Activated CD4-positive, alpha-beta T cell treated with anti-CD3 and anti-CD28 coated beads, Interleukin-2, Interleukin-4, amounts not matched to agents 100 ng/mL and 50 ng/mL, durations not matched to agents 16 hours and 8 hours (primary cell): ENCODE measurements around the gene DND1.
"Not testable (repeated sequence)": the region's sequence is repeated elsewhere in the genome, so short reads cannot be mapped to it uniquely, and the experiment has no call there.

ENCODE experiments used
- DNase-seq: peaks from one replicate; pipeline ENCODE4 v3.0.0-alpha.2; 2020; ENCODE audit warnings: low spot score

DND1 gene

DNA sequence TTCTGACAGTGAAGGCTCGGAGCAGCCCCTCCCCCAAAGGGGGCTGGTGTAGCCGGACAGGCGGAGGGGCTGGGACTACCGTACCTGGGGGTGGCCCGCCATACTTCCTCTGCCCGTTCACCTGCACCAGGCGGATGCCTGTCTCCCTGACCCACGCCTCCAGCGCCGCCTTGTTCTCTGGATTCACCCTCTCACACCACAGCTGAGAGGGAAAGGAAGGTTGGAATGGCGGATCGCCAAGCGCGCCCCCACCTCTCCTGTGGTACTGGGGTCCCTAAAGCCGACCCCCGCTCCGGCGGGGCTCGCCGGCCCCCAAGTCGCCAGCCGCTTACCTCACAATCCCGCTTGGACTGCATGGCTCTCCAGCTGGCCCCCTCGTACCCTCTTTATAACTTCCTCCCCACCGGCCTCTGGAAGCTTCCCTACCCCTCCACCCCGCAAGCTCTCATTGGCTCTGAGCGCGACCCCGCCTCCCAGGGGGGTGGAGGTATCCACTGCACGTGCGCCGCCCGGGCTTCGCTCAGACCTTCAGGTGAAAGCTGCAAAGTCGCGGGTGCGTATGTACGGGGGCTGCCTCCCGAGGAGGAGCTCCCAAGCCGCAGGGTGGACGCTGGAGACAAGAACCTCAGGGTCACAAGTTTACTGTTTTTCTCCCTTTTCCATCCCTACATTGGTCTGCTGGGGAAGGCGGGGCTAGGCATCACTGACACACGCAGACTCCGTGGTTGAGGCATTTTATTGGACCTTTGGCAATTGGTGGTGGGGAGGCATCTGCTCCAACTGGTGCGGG is at the start of gene DND1:
Gene DND1, minus strand, starts transcription at position 390 of the 790 bp plus-strand sequence. Its CDS starts 34 bp downstream, at position 356.
- DNase-seq: no peak

DNA sequence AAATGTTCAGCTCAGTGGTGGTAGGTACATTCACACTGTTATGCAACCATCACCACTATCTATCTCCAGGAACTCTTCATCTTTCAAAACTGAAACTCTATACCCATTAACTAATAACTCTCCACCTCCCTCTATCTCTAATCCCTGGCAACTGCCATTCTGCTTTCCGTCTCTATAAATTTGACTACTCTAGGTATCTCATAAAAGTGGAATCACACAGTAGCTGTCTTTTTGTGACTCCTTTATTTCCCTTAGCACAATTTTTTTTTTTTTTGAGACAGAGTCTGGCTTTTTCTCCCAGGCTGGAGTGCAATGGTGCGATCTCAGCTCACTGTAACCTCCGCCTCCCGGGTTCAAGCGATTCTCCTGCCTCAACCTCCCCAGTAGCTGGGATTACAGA is 48.0 kb upstream of the DND1 start:
- not testable (repeated sequence) for DNase-seq

DNA sequence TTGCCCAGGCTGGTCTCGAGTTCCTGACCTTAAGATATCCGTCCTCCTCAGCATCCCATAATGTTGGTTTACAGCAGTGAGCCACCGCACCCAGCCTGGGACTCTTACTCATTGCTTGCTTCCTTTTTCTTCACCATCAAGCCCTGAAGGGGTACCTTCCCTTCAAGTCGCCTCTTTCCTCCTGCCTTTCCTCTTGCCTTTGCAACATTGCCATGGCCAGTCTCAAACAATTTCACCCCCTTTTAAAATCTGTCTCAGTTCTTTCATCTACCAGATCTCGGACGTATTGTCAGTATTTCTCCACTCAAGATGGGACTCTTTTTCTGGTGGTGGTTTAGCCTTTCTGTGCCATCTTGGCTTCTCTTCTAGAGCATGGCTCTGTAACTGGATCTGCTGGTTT is 47.4 kb upstream of the DND1 start:
- DNase-seq: not testable (repeated sequence)

DNA sequence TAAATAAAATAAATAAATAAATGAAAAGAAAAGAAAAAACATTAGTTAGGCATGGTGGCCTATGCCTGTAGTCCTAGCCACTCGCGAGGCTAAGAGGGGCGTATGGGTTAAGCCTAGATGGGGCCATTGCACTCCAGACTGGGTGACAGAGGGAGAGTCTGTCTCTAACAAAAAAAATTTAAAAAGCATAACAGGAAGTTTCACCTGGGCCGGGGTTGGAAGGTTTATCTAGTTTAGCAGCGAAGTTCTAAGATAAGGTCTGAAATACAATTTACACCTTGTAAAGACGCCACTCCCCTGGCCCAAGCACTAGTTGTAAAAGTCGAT is 44.9 kb upstream of the DND1 start:
- DNase-seq: no peak

DNA sequence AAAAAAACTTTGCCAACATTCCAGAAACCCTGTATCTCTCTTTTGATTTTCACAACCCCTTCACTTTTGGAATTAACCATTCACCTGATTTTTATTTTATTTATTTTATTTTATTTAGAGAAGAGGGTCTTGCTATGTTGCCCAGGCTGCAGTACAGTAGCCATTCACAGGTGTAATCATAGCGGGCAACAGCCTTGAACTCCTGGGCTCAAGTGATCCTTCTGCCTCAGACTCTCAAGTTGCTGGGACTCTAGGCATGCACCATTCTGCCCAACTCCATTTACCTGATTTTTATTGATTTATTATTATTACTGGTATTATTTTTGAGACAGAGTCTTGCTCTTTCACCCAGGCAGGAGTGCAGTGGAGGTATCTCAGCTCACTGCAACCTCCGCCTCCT is 42.9 kb upstream of the DND1 start:
- not testable (repeated sequence) for DNase-seq

DNA sequence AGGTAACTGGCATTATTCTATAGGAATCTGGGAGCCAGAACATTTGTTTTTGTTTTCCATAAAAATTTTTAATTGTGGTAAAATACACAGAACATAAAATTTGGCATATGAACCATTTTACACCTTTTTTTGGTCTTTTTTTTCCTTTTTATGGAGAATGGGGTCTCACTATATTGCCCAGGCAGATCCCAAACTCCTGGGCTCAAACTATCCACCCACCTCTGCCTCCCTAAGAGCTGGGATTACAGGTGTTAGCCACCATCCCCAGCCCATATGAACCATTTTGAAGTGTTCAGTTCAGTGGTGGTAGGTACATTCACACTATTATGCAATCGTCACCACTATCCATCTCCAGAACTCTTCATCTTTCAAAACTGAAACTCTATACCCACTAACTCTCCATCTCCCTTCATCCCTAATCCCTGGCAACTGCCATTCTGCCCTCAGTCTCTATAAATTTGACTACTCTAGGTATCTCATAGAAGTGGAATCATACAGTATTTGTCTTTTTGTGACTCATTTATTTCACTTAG is 40.3 kb upstream of the DND1 start:
- DNase-seq: no peak

DNA sequence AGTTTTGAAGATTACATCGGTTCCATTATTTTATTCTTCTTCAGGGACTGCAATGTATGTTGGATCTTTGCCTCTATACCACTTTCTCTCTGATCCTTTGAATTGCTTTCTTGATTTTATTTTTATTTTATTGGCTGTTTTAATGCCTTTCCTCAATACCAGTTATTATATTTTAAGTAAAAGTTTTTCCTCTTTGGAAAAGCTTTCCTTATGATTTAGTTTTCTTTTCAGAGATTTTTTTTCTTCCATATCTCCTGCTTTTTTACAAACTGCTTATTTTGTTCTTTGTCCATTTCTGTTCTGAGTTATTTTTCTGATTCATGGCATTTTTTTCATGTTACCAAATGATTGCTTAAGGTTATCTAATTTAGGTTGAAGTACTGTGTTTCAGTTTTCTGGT is 38.4 kb upstream of the DND1 start:
- DNase-seq: no peak

DNA sequence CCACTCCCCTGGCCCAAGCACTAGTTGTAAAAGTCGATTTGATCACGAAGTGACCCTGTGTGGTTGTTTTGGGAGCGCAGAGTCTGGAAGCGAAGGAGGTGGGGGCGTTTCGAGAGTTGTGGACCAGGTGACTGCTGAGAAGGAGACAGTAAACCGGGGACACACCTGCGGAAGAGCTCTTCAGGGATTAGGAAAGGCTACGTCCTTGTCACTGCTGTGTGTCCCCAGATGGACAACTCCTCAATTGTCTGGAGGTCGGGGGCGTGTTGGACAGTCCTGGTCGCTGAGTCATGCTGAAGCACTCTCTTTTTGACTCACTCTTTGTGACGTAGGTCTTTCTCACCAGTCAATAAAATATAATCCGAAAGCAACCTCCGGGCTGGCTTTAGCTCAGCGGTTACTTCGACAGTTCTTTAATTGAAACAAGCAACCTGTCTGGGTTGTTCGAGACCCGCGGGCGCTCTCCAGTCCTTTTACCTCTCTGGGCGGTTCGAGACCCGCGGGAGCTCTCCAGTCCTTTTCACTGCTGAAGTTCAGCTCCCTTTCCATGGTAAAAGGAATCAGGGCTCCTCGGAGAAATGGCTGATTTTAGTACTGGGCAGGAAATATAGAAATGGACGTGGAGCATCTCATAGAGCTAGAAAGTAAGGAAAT is 37.6 kb upstream of the DND1 start:
- peak; percentile 97 for DNase-seq

DNA sequence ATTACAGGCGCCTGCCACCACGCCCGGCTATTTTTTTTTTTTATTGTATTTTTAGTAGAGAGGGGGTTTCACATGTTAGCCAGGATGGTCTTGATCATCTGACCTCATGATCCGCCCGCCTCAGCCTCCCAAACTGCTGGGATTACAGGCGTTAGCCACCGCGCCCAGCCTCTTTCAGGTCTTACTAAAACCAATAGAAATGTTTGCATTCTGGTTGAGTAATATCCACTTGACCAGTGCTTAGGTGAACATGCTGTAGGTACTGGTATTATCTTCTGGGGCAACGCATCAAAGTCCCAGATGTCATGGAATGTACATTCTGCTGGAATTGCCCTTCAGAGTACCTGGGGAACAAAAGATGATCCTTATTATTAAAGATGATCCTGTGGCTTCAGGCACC is 35.4 kb upstream of the DND1 start:
- DNase-seq: not testable (repeated sequence)

DNA sequence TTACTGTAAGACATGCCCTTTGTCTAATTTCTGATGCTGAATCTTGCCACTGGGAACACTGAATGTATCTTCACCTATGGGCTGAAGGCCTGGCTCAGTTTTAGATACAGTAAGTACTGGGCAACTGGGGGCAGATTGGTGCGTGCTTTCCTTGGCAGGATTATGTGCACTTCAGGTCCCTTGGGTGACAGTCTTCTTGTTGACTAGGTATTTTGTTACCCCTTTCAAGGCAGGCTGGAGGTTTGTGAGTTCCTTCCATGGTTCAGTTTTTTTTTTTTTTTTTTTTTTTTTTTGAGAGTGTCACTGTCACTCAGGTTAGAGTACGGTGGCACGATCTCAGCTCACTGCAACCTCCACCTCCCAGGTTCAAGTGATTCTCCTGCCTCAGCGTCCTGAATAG is 34.4 kb upstream of the DND1 start:
- no peak for DNase-seq

DNA sequence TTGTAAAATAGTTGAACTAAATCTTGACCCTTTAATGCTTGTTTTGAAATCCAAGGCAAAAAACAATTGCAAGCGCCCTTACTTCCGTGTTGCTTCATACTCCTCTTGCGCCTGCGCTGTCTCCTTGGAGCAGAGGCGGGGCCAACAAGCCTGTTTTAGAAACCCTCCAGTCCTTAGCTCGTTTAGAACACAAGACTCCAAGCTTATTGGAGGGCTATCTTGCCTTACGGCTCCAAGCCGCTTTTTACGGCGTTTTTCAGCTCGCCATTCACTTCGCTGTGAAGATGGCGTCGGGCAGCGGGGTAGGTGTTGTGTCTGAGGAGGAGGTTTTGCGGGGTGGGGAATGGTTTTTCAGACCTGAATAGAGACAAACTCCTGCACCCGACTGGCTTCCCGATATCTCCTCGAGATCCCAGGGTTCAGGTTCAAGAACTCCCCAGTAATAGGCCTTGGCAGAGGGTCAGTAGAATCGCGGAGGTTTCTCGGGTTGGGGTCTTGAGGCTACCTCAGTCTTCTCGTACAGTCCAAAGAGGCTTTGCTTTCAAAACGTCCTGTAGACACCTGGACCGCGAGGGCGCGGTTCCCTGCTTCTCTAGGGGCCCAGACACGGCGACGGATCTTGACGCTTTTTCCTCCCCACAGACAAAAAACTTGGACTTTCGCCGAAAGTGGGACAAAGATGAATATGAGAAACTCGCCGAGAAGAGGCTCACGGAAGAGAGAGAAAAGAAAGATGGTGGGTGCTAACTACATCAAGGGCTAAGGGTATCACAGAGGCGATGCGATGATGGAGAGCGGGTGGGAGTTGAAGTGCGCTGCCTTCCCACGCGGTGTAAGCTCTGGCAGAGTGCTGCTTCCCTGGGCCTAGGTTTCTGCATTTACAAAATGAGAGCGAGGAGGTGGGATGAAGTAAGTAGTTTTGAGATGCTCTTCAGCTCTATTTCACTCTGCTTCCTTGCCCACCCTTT is 27.1 kb upstream of the DND1 start, which contains the start of gene ZMAT2:
Gene ZMAT2, plus strand, starts transcription at position 271 of the 968 bp plus-strand sequence. Its CDS starts 14 bp downstream, at position 285.
- peak; percentile 96 for DNase-seq

DNA sequence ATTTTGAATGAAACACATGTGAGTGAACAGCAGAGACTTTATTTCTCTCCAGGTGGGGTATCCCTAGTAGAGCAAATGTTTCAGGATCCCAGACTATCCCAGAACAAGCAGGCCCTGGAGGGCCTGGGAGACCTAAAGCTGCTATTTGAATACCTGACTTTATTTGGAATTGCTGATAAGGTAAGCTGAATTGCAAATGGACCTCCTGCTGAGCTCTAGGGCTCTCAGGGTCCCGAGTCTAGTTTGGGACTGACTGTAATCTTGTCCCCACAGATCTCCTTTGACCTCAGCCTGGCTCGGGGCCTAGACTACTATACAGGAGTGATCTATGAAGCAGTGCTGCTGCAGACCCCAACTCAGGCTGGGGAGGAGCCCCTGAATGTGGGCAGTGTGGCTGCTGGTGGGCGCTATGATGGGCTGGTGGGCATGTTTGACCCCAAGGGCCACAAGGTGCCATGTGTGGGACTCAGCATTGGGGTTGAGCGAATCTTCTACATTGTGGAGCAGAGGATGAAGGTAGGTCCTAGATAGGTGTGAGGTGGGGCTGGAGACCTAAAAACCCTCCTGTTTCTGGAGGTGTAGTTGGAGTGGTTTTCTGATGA is 23.6 kb upstream of the DND1 start:
- no peak for DNase-seq

DNA sequence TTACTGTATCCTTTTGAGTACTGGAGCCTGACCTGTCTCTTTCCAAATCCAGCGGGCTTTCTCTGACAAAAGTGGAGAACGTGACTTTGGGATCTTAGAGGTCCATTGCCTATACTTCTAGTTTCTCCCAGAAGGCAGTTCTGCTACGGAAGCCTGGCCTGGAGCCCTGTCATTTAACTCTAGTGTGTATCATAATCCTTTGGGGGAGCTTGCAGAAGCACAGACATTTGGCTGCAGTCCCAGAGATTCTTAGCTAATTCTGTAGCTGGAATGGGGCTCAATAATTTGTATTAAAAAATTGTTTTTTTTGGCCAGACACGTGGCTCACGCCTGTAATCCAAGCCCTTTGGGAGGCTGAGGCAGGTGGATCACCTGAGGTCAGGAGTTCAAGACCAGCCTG is 20.9 kb upstream of the DND1 start:
- DNase-seq: no peak

DNA sequence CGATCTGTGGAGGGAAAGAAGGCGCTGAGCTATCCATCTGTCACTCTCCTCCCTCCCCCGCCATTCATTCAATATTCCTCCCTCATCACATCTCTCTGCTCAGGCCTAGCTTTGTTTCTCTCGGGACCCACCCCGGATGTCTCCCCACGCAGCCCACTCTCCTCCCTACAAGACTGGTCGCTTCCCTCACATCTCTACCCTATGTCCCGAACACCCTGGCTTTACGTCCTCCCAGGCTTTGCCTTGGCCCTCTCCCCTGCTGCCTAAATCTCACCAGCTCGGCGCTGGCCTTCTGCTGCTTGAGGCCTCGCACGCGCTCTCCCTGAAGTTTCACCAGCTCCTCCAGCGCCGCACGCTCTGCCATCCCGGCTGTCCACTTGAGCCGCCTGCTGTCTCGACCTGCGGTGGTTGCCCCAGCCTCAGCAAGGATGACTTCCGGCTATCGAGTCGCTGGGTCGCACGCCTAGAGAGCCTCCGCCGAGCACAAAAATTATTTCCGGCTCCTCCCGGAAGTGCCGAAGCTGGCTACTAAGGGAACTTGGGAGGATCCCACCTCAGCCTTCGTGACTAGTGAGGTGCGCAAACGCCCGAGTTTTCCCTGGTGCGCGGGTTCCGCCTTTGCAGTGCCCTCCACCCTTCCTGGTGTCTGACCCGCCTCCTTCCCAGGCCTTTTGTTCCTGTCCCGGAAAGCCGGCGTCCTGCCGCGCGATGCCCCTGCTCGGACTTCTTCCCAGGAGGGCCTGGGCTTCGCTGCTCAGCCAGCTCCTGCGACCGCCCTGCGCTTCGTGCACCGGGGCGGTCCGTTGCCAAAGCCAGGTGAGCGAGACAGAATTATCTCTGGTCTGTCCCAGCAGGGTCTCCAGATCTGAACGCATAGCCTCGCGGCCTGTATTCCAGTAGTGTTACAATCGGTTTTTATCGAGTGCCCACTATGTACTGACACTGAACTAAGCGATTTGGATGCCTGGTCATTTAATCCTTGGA is 17.9 kb upstream of the DND1 start, which contains the start of the genes HARS1 and HARS2:
Gene HARS1, minus strand, starts transcription at position 430 of the 984 bp plus-strand sequence. Its CDS starts 66 bp downstream, at position 364.
Gene HARS2, plus strand, starts transcription at position 515 of the 984 bp plus-strand sequence. Its CDS starts 194 bp downstream, at position 709.
- peak; percentile 93 for DNase-seq

DNA sequence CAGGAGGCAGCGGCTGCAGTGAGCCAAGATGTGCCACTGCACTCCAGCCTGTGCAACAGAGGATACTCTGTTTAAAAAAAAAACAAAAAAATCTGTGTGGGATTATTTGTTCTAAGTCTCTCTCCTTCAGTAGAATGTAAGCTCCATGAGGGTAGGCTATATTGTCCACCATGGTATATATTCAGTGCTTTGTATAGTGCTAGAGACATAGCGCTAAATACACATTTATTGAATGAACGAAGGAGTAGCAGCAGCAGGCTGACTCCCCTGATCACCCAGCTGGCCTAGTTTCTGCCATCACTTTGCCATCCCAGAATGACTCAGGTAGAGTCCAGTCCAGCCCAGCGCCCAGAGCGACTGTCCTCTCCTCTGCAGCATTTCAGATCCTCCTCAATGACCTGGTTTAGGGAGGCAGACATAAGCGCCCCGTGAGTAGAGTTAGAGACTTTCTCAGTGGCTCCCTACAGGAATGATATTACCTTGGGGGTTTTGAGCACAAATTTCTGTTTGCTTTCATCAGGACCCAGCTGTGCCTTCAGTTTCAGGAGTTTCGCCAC is 17.1 kb upstream of the DND1 start:
- DNase-seq: no peak

DNA sequence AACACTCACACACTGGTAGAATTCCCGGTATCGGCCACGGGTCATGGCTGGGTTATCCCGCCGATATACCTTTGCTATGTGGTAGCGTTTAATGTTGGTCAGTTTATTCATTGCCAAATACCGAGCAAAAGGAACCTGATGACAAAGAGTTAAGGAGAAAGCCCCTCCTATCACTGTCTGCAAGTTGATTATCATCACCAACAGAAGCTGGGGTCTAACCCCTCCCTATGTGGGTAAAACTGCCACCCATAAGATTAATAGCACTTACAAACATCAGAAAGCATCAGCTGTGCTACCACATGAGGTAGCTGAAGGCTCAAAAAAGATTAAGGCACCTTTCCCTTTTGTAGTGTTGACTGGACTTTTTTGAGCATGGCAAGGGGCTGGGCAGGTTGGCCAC is 5.6 kb upstream of the DND1 start:
- DNase-seq: no peak

DNA sequence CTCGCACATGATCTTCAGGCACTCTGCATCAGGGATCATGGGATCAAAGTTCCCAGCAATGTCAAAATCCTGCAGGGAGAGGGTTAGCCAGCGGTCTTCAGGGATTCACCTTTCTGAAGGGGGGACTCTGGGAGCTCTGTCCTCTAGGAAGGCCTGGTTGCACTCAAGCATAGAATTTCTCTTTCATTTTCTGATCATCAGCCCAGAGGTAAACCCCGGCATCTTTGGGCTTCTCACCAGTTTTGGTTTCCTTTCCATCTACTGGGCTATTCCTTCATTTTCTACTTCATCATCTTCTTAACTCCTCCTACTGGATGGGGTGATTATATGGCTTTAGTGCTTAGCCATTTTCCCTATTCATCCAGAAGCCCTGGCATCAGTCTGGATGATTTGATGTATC is 4.6 kb upstream of the DND1 start:
- no peak for DNase-seq

DNA sequence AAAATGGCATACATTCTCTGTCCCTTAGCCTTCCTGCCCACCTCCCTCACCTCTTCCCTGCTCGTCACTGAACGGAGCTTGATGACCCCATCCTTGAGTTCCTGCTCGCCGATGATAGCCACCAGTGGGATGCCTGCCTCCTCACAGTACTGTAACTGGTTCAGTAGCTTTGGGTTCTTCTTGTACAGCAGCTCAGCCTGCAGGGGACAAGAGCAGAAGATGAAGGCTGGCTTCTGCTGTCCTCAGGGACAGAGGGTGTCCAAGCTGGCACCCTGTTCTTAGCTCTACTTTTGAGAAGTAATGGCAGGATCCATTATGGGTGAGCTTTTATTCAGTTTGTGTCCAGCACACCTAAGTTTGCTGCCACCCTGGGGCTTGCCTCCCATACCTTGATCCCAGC is 1.3 kb upstream of the DND1 start:
- DNase-seq: no peak

DNA sequence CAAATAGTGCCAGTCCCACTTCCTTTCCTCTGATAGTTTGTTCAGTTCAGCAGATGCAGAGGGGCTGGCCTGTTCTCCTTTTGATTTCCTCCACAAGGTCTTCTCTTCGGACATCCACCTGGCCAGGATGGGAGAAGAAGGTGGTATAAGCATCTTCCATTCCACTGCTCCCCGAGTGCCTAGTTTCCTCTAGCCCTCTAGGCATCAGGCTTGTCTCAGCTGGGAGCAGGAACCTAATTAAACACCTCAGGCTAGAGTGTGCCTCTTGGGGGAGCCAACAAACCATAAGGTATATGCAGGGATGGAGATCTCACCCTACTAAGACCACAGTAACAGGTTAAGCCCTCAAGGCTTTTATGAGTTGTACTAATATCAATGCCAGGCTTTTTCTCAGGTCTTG is 835 bp upstream of the DND1 start:
- no peak for DNase-seq
